Stimulated activated CD4-positive, alpha-beta T cell treated with anti-CD3 and anti-CD28 coated beads, Interleukin-12 subunit alpha, Interleukin-12 subunit beta, amount 100 ng/mL, for 48 hours (primary cell): ENCODE data around the gene C10orf88.

Source experiments
- DNase-seq, 3 donors: peaks; one replicate each; pipeline ENCODE4 v3.0.0-alpha.2; 2020; ENCODE audit warnings: low read depth in 2 of 3, low spot score in 1 of 3

The C10orf88 gene, protein sequence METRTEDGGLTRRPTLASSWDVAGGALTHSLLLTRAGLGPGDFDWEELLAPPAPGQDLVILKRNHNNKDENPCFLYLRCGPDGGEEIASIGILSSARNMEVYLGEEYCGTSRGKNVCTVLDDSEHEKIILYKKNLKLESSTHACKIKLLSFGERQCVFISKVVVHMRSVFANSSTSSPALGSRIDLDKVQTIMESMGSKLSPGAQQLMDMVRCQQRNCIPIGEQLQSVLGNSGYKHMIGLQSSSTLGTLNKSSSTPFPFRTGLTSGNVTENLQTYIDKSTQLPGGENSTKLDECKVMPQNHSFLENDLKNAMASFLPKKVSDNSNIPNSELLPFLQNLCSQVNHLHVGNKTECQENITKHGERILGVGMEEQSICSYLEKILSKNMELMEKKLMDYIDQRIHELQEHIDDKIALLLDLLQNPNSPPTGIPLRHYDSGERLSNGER

GRCh38 chr10:122953902-122954730 is at the start of gene C10orf88:
TSS of gene C10orf88 (minus strand) at chr10:122954227. CDS start at chr10:122954178, 49 bp downstream.
- peak; percentile 90 to 96 (median 96) for DNase-seq

GRCh38 chr10:123001370-123001769 is 47.3 kb upstream of the C10orf88 start:
- no peak for DNase-seq

- no peak for DNase-seq
These were observed 46.1 kb upstream of the C10orf88 start for GRCh38 chr10:123000155-123000554.

- DNase-seq = no peak
These were observed 45.3 kb upstream of the C10orf88 start for GRCh38 chr10:122999347-122999746.

DNA sequence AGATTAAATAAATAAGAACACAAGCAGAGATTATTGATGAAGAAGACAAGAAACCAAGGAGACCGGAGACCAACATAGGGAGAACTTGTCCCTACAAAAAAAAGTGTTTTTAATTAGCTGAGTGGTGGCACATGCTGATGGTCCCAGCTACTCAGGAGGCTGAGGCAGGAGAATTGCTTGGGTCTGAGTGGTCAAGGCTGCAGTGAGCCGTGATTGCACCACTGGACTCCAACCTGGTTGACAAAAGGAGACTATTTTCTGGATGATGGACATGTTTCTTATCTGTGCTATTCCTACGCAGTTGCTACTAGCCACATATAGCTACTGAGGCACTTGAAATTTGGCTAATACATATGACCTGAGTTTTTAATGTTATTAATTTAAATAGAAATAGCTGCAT is 44.9 kb upstream of the C10orf88 start:
- no peak for DNase-seq

- DNase-seq = no peak
These were observed 44.4 kb upstream of the C10orf88 start for GRCh38 chr10:122998360-122998917.

- DNase-seq = no peak
These were observed 43.8 kb upstream of the C10orf88 start for GRCh38 chr10:122997864-122998263.

DNA sequence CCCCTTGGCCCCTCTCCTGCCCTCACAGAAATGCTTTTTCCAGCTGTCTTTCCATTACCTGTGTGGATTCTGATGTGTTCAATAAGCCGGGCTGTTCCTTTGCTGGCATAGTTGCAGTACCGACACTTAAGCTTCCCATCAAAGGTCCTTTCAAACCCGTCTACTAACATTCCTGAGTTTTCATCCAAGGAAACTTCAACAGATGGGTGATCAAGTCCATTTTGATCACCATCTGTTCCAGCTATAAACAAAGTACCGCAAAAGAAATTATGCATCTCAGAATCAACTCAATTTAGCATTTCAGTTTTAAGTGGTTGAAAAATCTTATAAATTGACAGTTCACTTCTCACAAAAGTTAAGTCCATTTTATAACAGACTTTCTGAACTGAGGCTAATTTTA is 41.9 kb upstream of the C10orf88 start:
- no peak for DNase-seq

GRCh38 chr10:122993797-122994336 is 39.8 kb upstream of the C10orf88 start:
- no peak for DNase-seq

- DNase-seq = no peak
These were observed 38.1 kb upstream of the C10orf88 start for GRCh38 chr10:122992031-122992585.

DNA sequence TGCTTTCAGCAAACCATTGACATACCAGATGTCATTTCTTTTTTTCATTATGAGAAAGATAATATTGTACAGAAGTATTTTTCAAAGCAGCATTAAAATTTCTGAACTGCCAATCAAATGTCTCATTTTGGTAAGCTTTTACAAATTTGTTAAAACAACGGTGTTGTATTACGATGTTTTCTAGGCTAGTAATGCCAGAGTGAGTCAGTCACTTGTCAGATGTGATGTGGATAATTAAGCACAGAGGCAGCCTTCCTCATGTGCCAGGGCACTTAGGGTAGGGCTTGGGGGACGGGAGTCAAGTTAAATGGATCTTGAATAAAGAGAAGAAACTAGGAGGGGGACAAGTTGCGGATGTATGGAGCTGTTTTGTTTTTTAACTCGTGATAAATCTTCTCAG is 36.3 kb upstream of the C10orf88 start:
- no peak for DNase-seq

GRCh38 chr10:122988501-122988900 is 34.5 kb upstream of the C10orf88 start:
- no peak for DNase-seq

- no peak for DNase-seq
These were observed 32.3 kb upstream of the C10orf88 start for GRCh38 chr10:122986335-122986734.

DNA sequence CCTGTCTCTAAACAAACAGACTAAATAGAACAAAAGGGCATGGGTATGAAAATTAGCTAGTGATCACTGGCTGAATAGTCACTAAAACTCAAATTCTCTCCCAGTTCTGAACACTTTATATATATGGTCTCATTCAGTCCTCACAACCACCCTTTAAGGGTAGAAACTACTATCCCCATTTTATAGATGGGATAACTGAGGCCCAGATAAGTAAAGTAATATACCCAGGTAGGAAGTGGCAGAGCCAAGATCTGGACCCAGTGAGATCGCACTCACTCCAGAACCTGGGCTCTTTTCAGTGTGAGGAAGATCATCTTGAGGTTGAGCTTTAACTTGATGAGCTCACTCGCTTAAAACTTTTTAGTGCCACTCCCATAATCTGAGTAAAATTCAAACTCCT is 30.7 kb upstream of the C10orf88 start:
- DNase-seq = no peak

DNA sequence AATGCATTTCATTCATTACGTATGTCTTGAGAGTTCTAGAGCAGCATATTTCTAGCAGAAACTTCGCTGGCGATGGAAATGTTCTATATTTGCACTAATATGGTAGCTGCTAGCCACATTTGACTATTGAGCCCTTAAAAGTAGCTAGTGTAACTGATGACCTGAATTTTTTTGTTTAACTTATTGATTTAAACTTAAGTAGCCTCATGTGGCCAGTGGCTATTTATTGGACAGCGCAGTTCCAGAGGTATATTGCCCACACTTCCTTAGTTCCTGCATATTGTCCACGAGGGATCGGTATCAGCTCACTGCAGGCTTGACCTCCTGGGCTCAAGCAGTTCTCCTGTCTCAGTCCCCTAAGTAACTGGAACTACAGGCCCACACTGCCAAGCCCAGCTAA is 29.9 kb upstream of the C10orf88 start:
- DNase-seq = no peak

DNA sequence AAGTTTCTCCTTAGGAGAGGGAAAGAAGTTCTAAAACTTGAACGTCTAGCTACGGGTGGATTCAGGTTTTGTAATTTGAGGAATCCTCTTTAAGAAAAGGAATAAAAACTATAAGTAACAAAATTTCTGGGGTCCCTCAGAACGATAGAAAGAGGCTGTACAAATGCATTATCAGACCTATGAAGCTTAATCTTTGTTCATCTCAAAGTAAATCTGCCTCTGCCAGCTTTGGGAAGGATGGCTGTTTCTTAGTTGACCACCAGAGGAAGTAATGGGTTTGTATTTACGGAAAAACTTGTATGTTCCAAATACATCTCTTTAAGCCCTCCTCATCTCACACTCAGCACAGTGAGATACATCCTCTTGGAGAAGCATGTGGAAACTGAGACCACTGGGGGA is 27.0 kb upstream of the C10orf88 start:
- no peak for DNase-seq

DNA sequence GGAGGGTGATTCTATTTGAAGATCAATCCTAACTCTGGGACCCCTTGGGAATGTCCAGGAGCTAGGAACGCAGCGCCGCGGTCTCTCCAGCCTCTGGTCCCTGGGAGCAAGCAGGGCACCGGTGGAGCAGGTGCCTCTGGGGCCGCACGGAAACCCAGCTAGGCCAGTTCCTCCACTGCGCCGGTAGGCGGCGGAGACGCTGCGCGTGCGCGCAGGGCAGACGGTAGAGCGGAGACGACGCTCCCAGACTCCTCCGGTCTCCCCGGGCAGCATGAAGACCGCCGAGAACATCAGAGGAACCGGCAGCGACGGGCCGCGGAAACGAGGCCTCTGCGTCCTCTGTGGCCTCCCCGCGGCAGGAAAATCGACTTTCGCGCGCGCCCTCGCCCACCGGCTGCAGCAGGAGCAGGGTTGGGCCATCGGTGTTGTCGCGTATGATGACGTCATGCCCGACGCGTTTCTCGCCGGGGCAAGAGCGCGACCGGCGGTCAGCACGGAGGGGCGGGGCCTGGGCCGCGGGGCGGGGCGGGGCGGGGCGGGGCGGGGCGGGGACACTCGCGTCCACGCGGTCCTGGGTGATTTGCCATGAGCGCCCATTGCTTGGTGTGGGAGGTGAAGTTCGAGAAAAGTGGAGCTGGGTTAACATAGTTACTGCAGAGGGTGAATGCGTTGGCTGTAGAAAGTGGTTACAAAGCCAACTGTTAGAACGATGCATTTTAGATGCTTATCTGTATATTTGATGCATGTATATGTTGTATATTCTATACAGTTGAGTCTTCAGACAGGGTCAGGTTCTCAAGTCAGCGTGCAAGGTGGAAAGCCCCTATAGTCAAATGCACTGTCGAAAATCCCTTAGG is 26.4 kb upstream of the C10orf88 start, which contains the start of gene PSTK:
PSTK (plus strand) TSS at position 193 of the 857 bp plus-strand sequence; CDS start at position 272, 79 bp downstream.
- DNase-seq = peak; percentile 76 to 82 (median 78)

DNA sequence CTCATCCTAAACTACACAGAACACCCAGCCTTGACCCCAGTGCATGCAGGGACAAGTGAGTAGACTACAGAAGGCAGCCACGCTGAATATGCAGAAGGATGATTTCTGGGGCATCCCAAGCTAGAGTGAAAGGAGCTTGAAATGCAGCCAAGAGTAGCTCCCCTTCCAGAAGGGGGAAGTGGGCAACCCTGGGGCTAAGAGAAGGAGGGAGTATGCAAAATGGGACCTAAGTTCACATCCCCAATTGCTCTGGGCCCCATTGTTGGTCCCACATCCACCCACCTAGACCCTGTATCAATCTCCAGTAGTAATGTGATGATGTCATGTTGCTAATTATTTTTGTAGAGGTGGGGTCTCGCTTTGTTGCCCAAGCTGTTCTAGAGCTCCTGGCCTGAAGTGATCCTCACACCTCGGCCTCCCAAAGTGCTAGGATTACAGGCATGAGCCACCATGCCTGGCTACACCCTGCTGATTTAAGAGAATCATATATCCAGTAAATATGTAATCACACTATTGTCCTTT is 20.6 kb upstream of the C10orf88 start:
- DNase-seq = no peak

GRCh38 chr10:122974023-122974422 is 20.0 kb upstream of the C10orf88 start:
- no peak for DNase-seq

- DNase-seq = no peak
These were observed 14.7 kb upstream of the C10orf88 start for GRCh38 chr10:122968698-122969097.
